ENCODE measurements around the gene CTNND2. TPM values are rescaled to one million over a fixed set of nuclear protein-coding genes. Genes with fewer than 3 reads are reported as not detected.

CTNND2 gene
- total RNA-seq, 2 experiments from 2014 or later = not detected

- Mint-ChIP-seq H3K9me3 (peaks cover 13% of the 10 kb centered on the region), H3K27ac (no peak overlapping the region), H3K4me1 (ENCODE audit: low read depth) (no peaks in the 10 kb centered on the region), H3K36me3 (ENCODE audit: low read depth) (no peaks in the 10 kb centered on the region), H3K4me3 (no peak overlapping the region), H3K27me3 (peaks cover 1% of the 10 kb centered on the region)
- POLR2A ChIA-PET = no interaction called here
- TF ChIP-seq, protein P1, sequence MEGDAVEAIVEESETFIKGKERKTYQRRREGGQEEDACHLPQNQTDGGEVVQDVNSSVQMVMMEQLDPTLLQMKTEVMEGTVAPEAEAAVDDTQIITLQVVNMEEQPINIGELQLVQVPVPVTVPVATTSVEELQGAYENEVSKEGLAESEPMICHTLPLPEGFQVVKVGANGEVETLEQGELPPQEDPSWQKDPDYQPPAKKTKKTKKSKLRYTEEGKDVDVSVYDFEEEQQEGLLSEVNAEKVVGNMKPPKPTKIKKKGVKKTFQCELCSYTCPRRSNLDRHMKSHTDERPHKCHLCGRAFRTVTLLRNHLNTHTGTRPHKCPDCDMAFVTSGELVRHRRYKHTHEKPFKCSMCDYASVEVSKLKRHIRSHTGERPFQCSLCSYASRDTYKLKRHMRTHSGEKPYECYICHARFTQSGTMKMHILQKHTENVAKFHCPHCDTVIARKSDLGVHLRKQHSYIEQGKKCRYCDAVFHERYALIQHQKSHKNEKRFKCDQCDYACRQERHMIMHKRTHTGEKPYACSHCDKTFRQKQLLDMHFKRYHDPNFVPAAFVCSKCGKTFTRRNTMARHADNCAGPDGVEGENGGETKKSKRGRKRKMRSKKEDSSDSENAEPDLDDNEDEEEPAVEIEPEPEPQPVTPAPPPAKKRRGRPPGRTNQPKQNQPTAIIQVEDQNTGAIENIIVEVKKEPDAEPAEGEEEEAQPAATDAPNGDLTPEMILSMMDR (IDR thresholded peaks at IDR 0.05) = no peak
- DNase-seq (no peak), ATAC-seq (no peak)
- CTCF ChIA-PET = no interaction called here
- intact Hi-C loops (cut with micrococcal nuclease) = no loop called here
These were observed 876.6 kb downstream of the CTNND2 start for GRCh38 chr5:11027660-11028059.

DNA sequence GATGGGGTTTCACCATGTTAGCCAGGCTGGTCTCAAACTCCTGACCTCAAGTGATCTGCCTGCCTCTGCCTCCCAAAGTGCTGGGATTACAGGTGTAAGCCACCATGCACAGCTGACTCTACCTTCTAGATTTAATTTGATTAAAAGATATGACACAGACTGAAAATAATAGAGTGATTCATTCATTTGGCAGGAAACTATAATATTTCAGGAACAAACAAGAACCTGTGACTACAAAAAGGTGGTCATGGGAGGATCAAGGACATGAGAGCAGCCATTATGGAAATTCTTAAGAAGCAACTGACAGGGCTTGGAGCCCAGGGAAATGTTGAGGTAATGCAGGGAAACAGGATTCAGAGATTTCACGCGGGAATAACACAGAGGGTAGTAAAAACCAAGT lies 877.7 kb downstream of the CTNND2 start:
- no peak overlapping the region for H3K4me3 Mint-ChIP-seq
- intact Hi-C loops (cut with micrococcal nuclease) = no loop called here
- peaks cover 13% of the 10 kb centered on the region for H3K9me3 Mint-ChIP-seq
- no peaks in the 10 kb centered on the region for H3K4me1 Mint-ChIP-seq (ENCODE audit: low read depth)
- peaks cover 1% of the 10 kb centered on the region for H3K27me3 Mint-ChIP-seq
- TF ChIP-seq, protein P1 (IDR thresholded peaks at IDR 0.05) = no peak
- no peaks in the 10 kb centered on the region for H3K36me3 Mint-ChIP-seq (ENCODE audit: low read depth)
- H3K27ac Mint-ChIP-seq = no peak overlapping the region
- POLR2A ChIA-PET = no interaction called here
- no peak for DNase-seq
- ATAC-seq = no peak
- CTCF ChIA-PET = no interaction called here

DNA sequence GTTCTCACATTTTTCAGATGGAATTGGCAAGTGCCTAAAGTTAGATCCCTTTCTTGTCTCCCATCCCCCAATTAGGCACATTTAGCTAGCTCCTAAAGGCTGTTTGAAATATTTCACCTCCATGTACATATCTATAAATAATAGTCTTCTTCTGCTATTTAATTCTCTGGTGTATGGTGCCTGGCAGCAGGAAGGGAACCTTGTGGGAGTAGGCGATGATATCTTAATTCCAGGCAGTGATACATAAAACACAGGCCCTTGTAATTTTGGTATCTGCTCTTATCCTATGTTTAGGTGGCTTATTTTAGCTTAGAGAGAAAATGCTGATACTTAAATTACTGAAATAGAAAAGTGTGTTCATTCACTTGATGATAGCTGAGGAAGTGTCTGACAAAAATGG lies 880.3 kb downstream of the CTNND2 start:
- CTCF ChIA-PET = no interaction called here
- Mint-ChIP-seq H3K27ac (no peak overlapping the region), H3K36me3 (ENCODE audit: low read depth) (no peaks in the 10 kb centered on the region), H3K9me3 (no peaks in the 10 kb centered on the region), H3K4me3 (no peak overlapping the region), H3K27me3 (peaks cover 1% of the 10 kb centered on the region), H3K4me1 (ENCODE audit: low read depth) (no peaks in the 10 kb centered on the region)
- TF ChIP-seq, protein P1 (IDR thresholded peaks at IDR 0.05) = no peak
- POLR2A ChIA-PET = no interaction called here
- ATAC-seq (no peak), DNase-seq (no peak)
- intact Hi-C loops (cut with micrococcal nuclease) = no loop called here

GRCh38 chr5:11013793-11014192 lies 890.5 kb downstream of the CTNND2 start:
- no peak overlapping the region for H3K4me3 Mint-ChIP-seq
- H3K4me1 Mint-ChIP-seq (ENCODE audit: low read depth) = no peaks in the 10 kb centered on the region
- TF ChIP-seq, protein P1 (IDR thresholded peaks at IDR 0.05) = no peak
- ChIA-PET POLR2A (no interaction called here), CTCF (interaction anchor here (2.5 kb wide), 1 partner anchor 26 kb away, joined by 10 read pairs; no protein-coding TSS in a partner anchor)
- no peaks in the 10 kb centered on the region for H3K9me3 Mint-ChIP-seq
- no peaks in the 10 kb centered on the region for H3K27me3 Mint-ChIP-seq
- ATAC-seq = no peak
- DNase-seq = no peak
- intact Hi-C loops (cut with micrococcal nuclease) = no loop called here
- no peaks in the 10 kb centered on the region for H3K36me3 Mint-ChIP-seq (ENCODE audit: low read depth)
- H3K27ac Mint-ChIP-seq = no peak overlapping the region

- DNase-seq (no peak), ATAC-seq (no peak)
- Mint-ChIP-seq H3K4me1 (ENCODE audit: low read depth) (no peaks in the 10 kb centered on the region), H3K27me3 (no peaks in the 10 kb centered on the region), H3K36me3 (ENCODE audit: low read depth) (no peaks in the 10 kb centered on the region), H3K4me3 (no peak overlapping the region), H3K9me3 (no peaks in the 10 kb centered on the region), H3K27ac (no peak overlapping the region)
- TF ChIP-seq, protein P1 (IDR thresholded peaks at IDR 0.05) = no peak
- intact Hi-C loops (cut with micrococcal nuclease) = no loop called here
- ChIA-PET CTCF (interaction anchor here (1.0 kb wide), 1 partner anchor 24 kb away, joined by 4 read pairs; no protein-coding TSS in a partner anchor), POLR2A (no interaction called here)
These were observed 892.0 kb downstream of the CTNND2 start for GRCh38 chr5:11012295-11012694.

All from activated CD8-positive, alpha-beta T cell treated with anti-CD3 and anti-CD28 coated beads for 36 hours (primary cell).